SK-N-SH (cell line): ENCODE results near the gene ZFAND2A. TPM values are rescaled to one million over a fixed set of nuclear protein-coding genes. Genes with fewer than 3 reads are reported as not detected.

ENCODE experiments used
- CTCF ChIA-PET: fragments of 300-600, 350-600 bp; formaldehyde crosslinking; extraction: SDS; loops from one replicate; lab custom pipeline; 2021; lab: Yijun Ruan, JAX
- POLR2A ChIA-PET: fragments of 350-600 bp; sonication (Branson Sonifier 250); formaldehyde crosslinking; extraction: SDS; loops from one replicate; lab custom pipeline; 2020; ENCODE audit warnings: antibody characterized with exemption, inconsistent platforms; lab: Yijun Ruan, JAX
- DNase-seq: peaks from one replicate; pipeline ENCODE4 v3.0.0; 2012
- H2AFZ ChIP-seq: fragments of 200-600 bp; sonication (generic); 2 replicates; pipeline ENCODE4 v1.8.1; 2016; ENCODE audit warnings: antibody characterized with exemption, mild to moderate bottlenecking, low read depth
- H3F3A ChIP-seq: fragments of 200-600 bp; sonication (generic); replicated peaks from 2 replicates; pipeline ENCODE3; 2016; ENCODE audit warnings: antibody characterized with exemption, mild to moderate bottlenecking; ENCODE audit not compliant: insufficient read depth
- H3K27ac ChIP-seq, 2 experiments: fragments of 200-500 bp in 1 of 2; fragments of 200-600 bp in 1 of 2; sonication (Bioruptor generic) in 1 of 2; sonication (generic), shearing (Covaris generic) in 1 of 2; 2 replicates each; pipeline versions ENCODE4 v1.5.1 to v1.6.1; 2014 to 2016; ENCODE audit warnings: low read depth in 2 of 2, inconsistent platforms in 1 of 2, low read length in 1 of 2, mild to moderate bottlenecking in 1 of 2, mixed read lengths in 1 of 2
- H3K27me3 ChIP-seq: fragments of 200-600 bp; sonication (generic), shearing (Covaris generic); 2 replicates; pipeline ENCODE4 v1.6.1; 2016; ENCODE audit warnings: mixed run types; ENCODE audit not compliant: insufficient read depth
- H3K36me3 ChIP-seq, 2 experiments: fragments of 200-500 bp in 1 of 2; fragments of 200-600 bp in 1 of 2; sonication (Bioruptor generic) in 1 of 2; sonication (generic) in 1 of 2; replicated peaks in 1 of 2; 2 replicates each; pipeline versions ENCODE3 to v1.5.1; 2014 to 2016; ENCODE audit warnings: low read length in 1 of 2, mild to moderate bottlenecking in 1 of 2; ENCODE audit not compliant: insufficient read depth in 2 of 2, control insufficient read depth in 1 of 2
- H3K4me1 ChIP-seq, 2 experiments: fragments of 200-500 bp in 1 of 2; fragments of 200-600 bp in 1 of 2; sonication (Bioruptor generic) in 1 of 2; sonication (generic), shearing (Covaris generic) in 1 of 2; 2 replicates each; pipeline versions ENCODE4 v1.5.1 to v1.6.1; 2014 to 2016; ENCODE audit warnings: low read depth in 1 of 2, low read length in 1 of 2, mixed run types in 1 of 2; ENCODE audit not compliant: insufficient read depth in 2 of 2, control insufficient read depth in 1 of 2
- H3K4me2 ChIP-seq: fragments of 200-600 bp; sonication (generic), shearing (Covaris generic); 2 replicates; pipeline ENCODE4 v1.6.1; 2017; ENCODE audit warnings: mixed run types
- H3K4me3 ChIP-seq, 2 experiments: fragments of 200-500 bp in 1 of 2; fragments of 200-600 bp in 1 of 2; sonication (Bioruptor generic) in 1 of 2; sonication (generic), shearing (Covaris generic) in 1 of 2; 2 replicates each; pipeline versions ENCODE4 v1.5.1 to v1.8.1; 2014 to 2016; ENCODE audit warnings: low read depth in 2 of 2, inconsistent platforms in 1 of 2, low read length in 1 of 2, mild to moderate bottlenecking in 1 of 2, mixed read lengths in 1 of 2, moderate library complexity in 1 of 2
- H3K79me2 ChIP-seq: fragments of 200-600 bp; sonication (generic); 2 replicates; pipeline ENCODE4 v1.8.1; 2017; ENCODE audit warnings: mild to moderate bottlenecking; ENCODE audit not compliant: insufficient read depth
- H3K9ac ChIP-seq: fragments of 200-600 bp; sonication (generic); 2 replicates; pipeline ENCODE4 v1.6.1; 2017; ENCODE audit warnings: mixed run types
- H3K9me2 ChIP-seq: fragments of 200-600 bp; sonication (generic); 2 replicates; pipeline ENCODE4 v1.6.1; 2017; ENCODE audit warnings: mixed run types
- H3K9me3 ChIP-seq: fragments of 200-600 bp; sonication (generic); 2 replicates; pipeline ENCODE4 v1.6.1; 2017; ENCODE audit warnings: mixed run types, mild to moderate bottlenecking, moderate library complexity
- H4K20me1 ChIP-seq: fragments of 200-600 bp; sonication (generic); 2 replicates; pipeline ENCODE4 v1.6.1; 2017; ENCODE audit warnings: mild to moderate bottlenecking, mixed run types; ENCODE audit not compliant: insufficient read depth
- CHD2 ChIP-seq: fragments of 150-350 bp; IDR thresholded peaks from 2 replicates; pipeline ENCODE4 v1.6.1; 2018; ENCODE audit warnings: low read length; ENCODE audit not compliant: partially characterized antibody
- FOXJ3 ChIP-seq: sonication (generic); formaldehyde crosslinking; IDR thresholded peaks from 2 replicates; pipeline ENCODE4 v1.5.1; 2020; ENCODE audit warnings: mild to moderate bottlenecking, missing genetic modification reagents
- FOXM1 ChIP-seq: IDR thresholded peaks from 2 replicates; pipeline ENCODE4 v1.4.0; 2012; ENCODE audit warnings: low read depth, mild to moderate bottlenecking
- MAX ChIP-seq: IDR thresholded peaks from 2 replicates; pipeline ENCODE4 v1.4.0; 2012; ENCODE audit warnings: low read depth
- NRF1 ChIP-seq: IDR thresholded peaks from 2 replicates; pipeline ENCODE4 v1.6.1; 2012; ENCODE audit warnings: low read depth, mild to moderate bottlenecking, low read length
- RAD21 ChIP-seq: IDR thresholded peaks from 2 replicates; pipeline ENCODE4 v1.6.1; 2012; ENCODE audit warnings: mild to moderate bottlenecking, low read length
- REST ChIP-seq: IDR thresholded peaks from 2 replicates; pipeline ENCODE4 v1.6.1; 2012; ENCODE audit warnings: mild to moderate bottlenecking, low read depth, low read length, moderate library complexity
- RXRA ChIP-seq: IDR thresholded peaks from 2 replicates; pipeline ENCODE4 v1.4.0; 2012; ENCODE audit warnings: low read depth, mild to moderate bottlenecking, borderline replicate concordance
- SMC3 ChIP-seq: IDR thresholded peaks from 2 replicates; pipeline ENCODE4 v1.6.1; 2012; ENCODE audit warnings: low read depth, low read length, improper control_type of control experiment
- TAF1 ChIP-seq: IDR thresholded peaks from 2 replicates; pipeline ENCODE4 v1.6.1; 2012; ENCODE audit warnings: low read depth, mild to moderate bottlenecking, low read length, moderate library complexity, borderline replicate concordance
- YY1 ChIP-seq: IDR thresholded peaks from 2 replicates; pipeline ENCODE4 v1.4.0; 2012; ENCODE audit warnings: low read depth, mild to moderate bottlenecking
- WGBS: methylation state at CpG from one replicate; pipeline ENCODE4 v1.1.6; 2017; ENCODE audit warnings: low lambda C conversion rate; 5-methylcytosine and 5-hydroxymethylcytosine counted together
- polyA plus RNA-seq, 3 experiments: library from polyadenylated mRNA; depleted of rRNA; stranded (reverse); fragments of >200 nt; gene quantifications; 2 replicates each; pipeline ENCODE4 v1.2.3, GENCODE V29; 2012
- TF ChIP-seq, protein P1 (sequence below): fragments of 150-350 bp; IDR thresholded peaks from 2 replicates; pipeline ENCODE4 v1.6.1; 2017; ENCODE audit warnings: antibody characterized with exemption, low read length, low read depth, borderline replicate concordance
- TF ChIP-seq, protein P2 (sequence below): IDR thresholded peaks from 2 replicates; pipeline ENCODE4 v1.4.0; 2012; ENCODE audit warnings: low read depth, borderline replicate concordance

The ZFAND2A gene
- polyA plus RNA-seq, 1 of the 3 experiments (the other 2 are of a cell fraction): 38.9 TPM

- TF ChIP-seq, protein P1, sequence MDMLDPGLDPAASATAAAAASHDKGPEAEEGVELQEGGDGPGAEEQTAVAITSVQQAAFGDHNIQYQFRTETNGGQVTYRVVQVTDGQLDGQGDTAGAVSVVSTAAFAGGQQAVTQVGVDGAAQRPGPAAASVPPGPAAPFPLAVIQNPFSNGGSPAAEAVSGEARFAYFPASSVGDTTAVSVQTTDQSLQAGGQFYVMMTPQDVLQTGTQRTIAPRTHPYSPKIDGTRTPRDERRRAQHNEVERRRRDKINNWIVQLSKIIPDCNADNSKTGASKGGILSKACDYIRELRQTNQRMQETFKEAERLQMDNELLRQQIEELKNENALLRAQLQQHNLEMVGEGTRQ: no peak
- TF ChIP-seq SMC3 (no peak), FOXJ3 (CRISPR knock-in tag) (no peak), FOXM1 (no peak), RXRA (no peak), NRF1 (no peak), CHD2 (no peak), REST (no peak), TAF1 (no peak)
- peaks cover 47% of the 10 kb centered on the region; the same call in 1 of the 2 replicates for H3K79me2 ChIP-seq
- no peaks in the 10 kb centered on the region for H3F3A ChIP-seq
- no peaks in the 10 kb centered on the region for H3K27me3 ChIP-seq
- H2AFZ ChIP-seq: no peak overlapping the region
- DNase-seq: no peak
- no peak overlapping the region for H3K27ac ChIP-seq
- H3K4me1 ChIP-seq: 0 out of 4 replicates have a peak, but pooled peaks cover 0 to 8% of the 10 kb centered on the region in 2 experiments
- no peak overlapping the region for H3K9ac ChIP-seq
- POLR2A ChIA-PET: no interaction called here
- H4K20me1 ChIP-seq: peaks cover 21% of the 10 kb centered on the region
- peaks cover 11% of the 10 kb centered on the region in 2 experiments for H3K36me3 ChIP-seq
- no peak overlapping the region for H3K4me2 ChIP-seq
- no peaks in the 10 kb centered on the region for H3K9me3 ChIP-seq
- H3K4me3 ChIP-seq: no peak overlapping the region
- WGBS: 97% methylated on average over 13 of the region's 14 CpGs
- CTCF ChIA-PET: interaction anchor here (6.4 kb wide), 1 partner anchor 129 kb away, joined by 65 read pairs; no protein-coding TSS in a partner anchor
- no peaks in the 10 kb centered on the region for H3K9me2 ChIP-seq
Observed at GRCh38 chr7:1121476-1121875, 38.5 kb downstream of the ZFAND2A start.

DNA sequence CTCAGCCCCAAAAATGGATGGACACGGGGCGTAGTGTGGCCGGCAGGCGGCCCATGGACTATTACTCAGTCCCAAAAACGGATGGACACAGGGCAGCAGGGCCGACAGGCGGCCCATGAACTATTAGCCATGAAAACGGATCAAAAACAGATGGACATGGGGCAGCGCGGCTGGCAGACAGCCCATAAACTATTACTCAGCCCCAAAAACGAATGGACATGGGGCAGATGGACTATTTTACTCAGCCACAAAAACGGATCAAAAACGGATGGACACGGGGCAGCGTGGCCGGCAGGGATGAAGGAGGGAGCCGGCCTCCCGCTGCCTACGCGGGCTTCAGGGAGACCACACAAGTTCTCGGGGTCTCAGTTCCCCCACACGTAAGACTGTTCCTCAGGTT, 39.2 kb downstream of the ZFAND2A start:
- TF ChIP-seq SMC3 (no peak), MAX (no peak), RAD21 (no peak), FOXJ3 (CRISPR knock-in tag) (no peak), YY1 (no peak)
- TF ChIP-seq, protein P2, sequence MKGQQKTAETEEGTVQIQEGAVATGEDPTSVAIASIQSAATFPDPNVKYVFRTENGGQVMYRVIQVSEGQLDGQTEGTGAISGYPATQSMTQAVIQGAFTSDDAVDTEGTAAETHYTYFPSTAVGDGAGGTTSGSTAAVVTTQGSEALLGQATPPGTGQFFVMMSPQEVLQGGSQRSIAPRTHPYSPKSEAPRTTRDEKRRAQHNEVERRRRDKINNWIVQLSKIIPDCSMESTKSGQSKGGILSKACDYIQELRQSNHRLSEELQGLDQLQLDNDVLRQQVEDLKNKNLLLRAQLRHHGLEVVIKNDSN: no peak
- TF ChIP-seq, all 33 proteins: peak for 0
- Histone ChIP-seq H3F3A (no peaks in the 10 kb centered on the region), H3K4me1 (0 out of 4 replicates have a peak, but pooled peaks cover 0 to 8% of the 10 kb centered on the region in 2 experiments), H3K9ac (no peak overlapping the region), H3K4me2 (no peak overlapping the region), H3K9me3 (no peaks in the 10 kb centered on the region), H2AFZ (no peak overlapping the region), H3K27ac (no peak overlapping the region), H3K79me2 (peaks cover 43% of the 10 kb centered on the region; the same call in 1 of the 2 replicates), H3K4me3 (no peak overlapping the region), H3K27me3 (no peaks in the 10 kb centered on the region), H3K9me2 (no peaks in the 10 kb centered on the region), H4K20me1 (peaks cover 21% of the 10 kb centered on the region), H3K36me3 (peaks cover 8 to 11% of the 10 kb centered on the region in 2 experiments)
- 87% methylated on average over 22 of the region's 22 CpGs for WGBS
- DNase-seq: no peak
- ChIA-PET CTCF (interaction anchor here (1.0 to 2.1 kb wide), 3 partner anchors 55 to 146 kb away, joined by 3 to 10 read pairs (median 5); partner anchors contain the start of gene COX19), POLR2A (no interaction called here)
